Measurements from ENCODE around the gene SHBG.
"Not testable (repeated sequence)": the region's sequence is repeated elsewhere in the genome, so short reads cannot be mapped to it uniquely, and the experiment has no call there.

Gene SHBG

GRCh38 chr17:7610641-7611040 lies 19.3 kb upstream of the SHBG start:
- DNase-seq: no peak

DNA sequence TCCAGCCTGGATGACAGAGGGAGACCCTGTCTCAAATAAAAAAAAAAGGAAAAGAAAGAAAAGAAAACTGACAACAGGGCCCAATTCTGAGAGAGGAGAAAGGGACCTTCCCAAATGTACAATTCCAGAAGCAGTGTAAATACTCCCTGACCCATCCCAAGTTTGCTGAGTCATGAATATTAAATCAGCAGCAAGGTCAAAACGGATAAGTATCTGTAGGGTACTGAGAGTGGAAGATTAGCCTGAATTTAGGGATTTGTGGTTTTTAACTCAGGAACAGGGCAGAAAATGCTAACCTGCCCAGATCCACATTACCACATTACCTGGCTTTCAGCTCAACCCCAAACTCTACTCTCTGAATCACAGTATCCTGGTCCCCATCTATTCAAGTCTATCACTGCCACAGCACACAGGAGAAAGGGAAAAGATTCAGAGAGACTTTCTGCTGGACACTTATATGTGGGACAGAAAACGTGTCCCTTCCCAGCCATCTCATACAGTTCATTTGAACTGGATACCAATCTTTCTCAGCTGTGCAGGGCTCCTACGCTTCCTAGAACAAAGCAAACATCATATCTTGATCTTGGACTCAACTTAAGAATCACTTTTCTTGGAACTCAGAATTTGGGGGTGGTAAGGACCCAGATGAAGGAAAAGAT lies 18.2 kb upstream of the SHBG start:
- DNase-seq: no peak

DNA sequence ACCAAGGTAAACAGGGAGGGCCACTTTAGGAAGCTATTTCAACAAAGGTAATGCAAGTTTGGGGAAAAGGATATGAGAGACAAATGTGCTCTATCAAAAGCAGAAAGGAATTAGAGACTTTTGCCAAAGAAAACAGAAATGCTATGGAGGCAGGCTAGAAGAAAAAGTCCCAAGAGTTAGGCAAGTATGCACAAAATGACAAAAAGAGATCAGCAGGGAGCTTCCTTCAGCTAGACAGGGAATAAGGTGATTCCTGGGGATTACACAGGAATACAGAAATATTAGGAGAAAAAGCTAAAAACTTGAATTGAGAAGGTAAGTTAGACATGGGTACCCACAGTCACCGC lies 17.7 kb upstream of the SHBG start:
- DNase-seq: no peak

DNA sequence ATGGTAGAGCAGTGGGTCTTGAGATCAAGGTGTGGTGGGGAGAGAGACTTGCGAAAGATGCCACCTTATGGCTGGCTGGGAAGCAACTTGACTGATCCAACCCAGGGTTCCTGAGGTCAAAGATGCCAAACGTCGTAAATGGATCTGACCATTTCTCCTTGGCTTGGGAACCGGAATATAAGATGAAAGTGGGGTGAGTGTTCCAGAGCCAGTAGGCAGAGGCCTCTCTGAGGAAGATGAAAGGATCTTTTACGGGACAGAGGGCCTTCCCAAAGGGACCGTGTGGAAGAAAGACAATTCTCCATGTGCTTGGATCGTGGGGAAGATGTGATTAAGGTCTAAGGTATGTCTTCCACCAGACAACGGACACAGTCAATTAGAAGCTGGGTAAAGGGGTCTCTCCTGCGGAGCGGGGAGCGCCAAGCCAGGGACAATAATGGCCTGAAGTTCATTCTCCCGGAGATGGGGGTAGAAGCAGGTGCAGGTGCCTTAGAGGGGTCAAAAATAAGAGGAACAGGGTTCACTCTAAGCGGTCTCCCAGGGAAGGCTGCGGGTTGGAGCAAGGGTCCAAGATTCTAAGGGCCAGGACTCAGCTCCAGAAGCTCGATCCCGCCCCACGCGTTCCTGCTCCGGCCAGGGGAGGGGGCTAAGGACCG lies 16.0 kb upstream of the SHBG start:
- DNase-seq: peak in 1 of 56 donors; percentile 32

DNA sequence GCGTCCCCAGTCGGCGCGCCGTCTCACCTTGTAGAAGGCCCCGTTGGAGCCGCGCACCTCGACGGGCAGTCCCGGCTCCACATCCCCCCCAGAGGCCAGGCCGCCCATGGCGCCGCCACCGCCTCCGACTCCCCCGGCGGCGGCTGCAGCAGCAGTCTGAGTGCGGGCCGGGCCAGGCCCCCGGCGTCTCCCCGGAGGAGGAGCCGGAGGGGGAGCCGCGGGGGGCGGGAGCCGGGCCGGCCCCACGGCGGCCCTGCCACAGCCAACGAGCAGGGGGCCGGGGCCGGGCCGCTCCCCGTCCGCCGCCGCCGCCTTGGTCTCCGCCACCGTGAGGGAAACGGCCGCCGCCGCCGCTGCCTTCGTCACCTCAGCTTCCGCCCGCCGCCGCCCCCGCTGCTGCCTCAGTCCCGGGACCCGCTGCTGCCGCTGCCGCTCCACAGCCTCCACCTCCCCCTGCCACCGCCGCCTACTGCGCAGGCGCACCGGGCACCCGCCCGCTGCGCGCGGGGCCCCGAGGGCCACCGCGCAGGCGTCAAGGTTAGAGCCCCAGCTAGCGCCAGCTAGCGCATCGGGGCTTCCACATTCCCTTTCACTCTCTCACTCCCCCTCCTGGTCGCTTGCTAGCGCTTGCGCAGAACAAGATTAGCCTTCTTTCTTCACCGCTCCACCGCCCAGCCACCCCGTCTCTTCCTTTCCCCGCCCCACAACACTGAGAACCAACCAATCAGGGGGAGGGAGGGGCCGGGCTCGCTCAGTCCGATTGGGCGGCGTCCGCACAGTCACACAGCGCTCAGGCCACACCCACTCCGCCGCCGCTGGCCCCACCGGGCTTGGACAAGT lies 15.3 kb upstream of the SHBG start, which contains the start of gene FXR2:
Gene FXR2 (minus strand): TSS at position 473 of the 840 bp plus-strand sequence. CDS start 365 bp downstream, at position 108.
- peak; percentile 95 to 100 (median 99) for DNase-seq

DNA sequence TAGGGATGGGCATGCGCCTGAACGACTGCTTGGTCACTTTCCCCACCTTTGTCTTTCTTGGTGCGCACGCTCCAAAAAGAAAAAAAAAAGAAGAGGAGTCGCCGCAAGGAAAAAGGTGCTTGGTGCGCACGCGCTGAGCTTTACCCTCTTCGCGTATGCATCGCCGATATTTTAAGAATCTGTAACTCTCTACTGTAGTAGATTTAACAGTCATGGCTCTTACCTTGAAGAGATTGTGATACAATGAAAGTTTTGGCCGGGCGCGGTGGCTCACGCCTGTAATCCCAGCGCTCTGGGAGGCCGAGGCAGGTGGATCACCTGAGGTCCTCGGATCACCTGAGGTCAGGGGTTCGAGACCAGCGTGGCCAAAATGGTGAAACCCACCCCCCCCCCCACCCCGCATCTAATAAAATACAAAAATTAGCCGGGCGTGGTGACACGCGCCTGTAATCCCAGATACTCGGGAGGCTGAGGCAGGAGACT lies 14.6 kb upstream of the SHBG start:
- DNase-seq: no peak

DNA sequence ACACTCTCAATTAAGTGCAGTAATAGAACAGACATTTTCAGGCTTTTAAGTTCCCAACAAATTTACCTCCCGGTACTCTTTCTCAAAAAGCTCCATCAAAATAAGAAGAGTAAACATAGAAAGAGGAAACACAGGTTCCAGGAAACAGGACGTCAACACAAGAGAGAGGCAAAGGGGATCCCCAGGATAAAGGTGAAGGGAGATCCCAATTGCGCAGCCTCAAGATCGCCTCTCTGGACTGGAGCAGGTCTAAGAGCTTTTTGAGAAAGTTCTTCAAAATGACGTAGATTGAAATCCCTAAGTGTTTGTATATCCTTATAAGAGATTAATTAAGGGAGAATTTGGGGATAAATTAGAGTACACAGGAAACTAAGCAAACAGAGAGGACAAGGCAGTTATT lies 11.3 kb upstream of the SHBG start:
- DNase-seq: no peak

DNA sequence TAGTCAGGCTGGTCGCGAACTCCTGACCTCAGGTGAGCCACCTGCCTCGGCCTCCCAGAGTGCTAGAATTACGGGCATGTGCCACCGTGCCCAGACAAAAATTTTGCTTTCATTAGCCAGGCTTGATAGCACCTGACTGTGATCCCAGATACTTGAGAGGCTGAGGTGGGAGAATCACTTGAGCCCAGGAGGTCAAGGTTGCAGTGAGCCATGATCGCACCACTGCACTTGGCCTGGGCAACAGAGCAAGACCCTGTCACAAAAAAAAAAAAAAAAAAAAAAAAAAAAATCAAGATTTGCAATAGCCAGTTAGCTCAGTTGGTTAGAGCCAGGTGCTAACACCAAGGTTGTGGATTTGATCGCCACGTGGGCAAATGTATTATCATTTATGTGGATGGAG lies 9.1 kb upstream of the SHBG start:
- no peak for DNase-seq

DNA sequence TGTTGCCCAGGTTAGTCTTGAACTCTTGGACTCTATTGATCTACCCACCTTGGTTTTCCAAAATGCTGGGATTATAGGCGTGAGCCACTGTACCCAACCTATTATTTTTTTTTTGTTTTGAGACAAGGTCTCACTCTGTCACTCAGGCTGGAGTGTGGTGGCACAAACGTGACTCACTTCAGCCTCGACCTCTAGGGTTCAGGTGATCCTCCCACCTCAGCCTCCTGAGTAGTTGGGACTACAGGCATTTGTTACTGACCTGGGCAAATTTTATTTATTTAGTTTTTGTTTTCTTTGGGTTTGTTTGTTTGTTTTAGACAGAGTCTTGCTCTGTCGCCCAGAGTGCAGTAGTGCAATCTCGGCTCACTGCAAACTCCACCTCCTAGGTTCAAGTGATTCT lies 6.3 kb upstream of the SHBG start:
- DNase-seq: no peak

DNA sequence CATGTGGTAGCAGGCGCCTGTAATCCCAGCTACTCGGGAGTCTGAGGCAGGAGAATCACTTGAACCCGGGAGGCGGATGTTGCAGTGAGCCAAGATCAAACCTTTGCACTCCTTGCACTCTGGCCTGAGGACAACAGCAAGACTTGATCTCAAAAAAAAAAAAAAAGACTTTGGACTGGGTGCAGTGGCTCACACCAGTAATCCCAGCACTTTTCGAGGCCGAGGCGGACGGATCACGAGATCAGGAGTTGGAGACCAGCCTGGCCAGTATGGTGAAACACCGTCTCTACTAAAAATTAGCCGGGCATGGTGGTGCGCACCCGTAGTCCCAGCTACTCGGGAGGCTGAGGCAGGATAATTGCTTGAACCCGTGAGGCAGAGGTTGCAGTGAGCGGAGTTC lies 4.2 kb upstream of the SHBG start:
- not testable (repeated sequence) for DNase-seq

DNA sequence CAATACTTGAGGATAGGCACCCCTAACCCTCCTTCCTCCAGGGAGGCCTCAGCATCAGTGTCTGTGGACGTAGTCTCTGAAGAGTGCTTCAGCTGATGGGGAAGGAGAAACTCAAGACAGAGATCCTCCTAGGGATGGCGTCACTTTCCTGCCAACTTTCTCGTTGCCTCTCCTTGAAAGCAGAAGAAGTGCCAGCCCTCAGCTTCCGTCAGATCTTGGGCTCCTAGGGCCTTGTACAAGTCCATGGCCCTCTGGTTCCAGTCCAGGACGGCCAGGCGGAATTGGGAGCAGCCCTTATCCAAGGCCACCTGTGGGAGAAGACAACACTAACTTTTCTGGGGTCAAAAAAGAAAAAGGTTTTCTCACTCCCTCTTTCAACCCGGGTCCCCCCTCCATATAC lies 3.6 kb upstream of the SHBG start:
- peak in 2 of 56 donors; percentile 4 to 23 for DNase-seq

DNA sequence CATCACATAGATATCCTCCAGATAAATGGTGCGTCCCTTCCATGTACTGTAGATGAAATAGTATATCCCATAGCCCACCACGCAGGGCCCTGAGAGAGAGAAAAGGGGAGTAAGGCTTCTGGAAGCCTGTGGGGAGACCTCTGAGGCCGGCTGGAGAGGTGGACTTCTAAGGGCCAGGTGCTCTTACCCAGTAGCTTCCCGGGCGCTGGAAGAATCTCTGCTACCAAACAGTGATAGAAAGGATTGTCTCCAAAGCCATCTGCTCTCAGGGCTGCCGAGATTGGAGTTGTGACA lies 3.0 kb upstream of the SHBG start:
- DNase-seq: no peak

GRCh38 chr17:7627250-7628121 lies 2.4 kb upstream of the SHBG start, which contains the start of gene SAT2:
SAT2 (minus strand) TSS chr17:7627821; CDS start chr17:7627635, 186 bp downstream.
- peak; percentile 69 to 97 (median 91) for DNase-seq

- no peak for DNase-seq
Measured at GRCh38 chr17:7631398-7632380, 1.8 kb downstream of the SHBG start.

- DNase-seq: peak in 3 of 56 donors; percentile 5 to 36 (median 21)
Measured at GRCh38 chr17:7632492-7632894, 2.6 kb downstream of the SHBG start.

GRCh38 chr17:7633093-7633492 lies 3.2 kb downstream of the SHBG start:
- DNase-seq: no peak

- peak in 31 of 56 donors; percentile 8 to 74 (median 33) for DNase-seq
Measured at GRCh38 chr17:7634384-7634783, 4.4 kb downstream of the SHBG start.

- no peak for DNase-seq
Measured at GRCh38 chr17:7636163-7636562, 6.2 kb downstream of the SHBG start.

GRCh38 chr17:7640783-7641182 lies 10.8 kb downstream of the SHBG start:
- no peak for DNase-seq

- DNase-seq: not testable (repeated sequence)
Measured at GRCh38 chr17:7641635-7642034, 11.7 kb downstream of the SHBG start.
